Mesothelial cell of epicardium (in vitro differentiated cells): Measurements from ENCODE around the gene PAK5. TPM values are rescaled to one million over a fixed set of nuclear protein-coding genes. Genes with fewer than 3 reads are reported as not detected.

ENCODE experiments used
- DNase-seq, 2 experiments: peaks; one replicate each; pipeline ENCODE4 v3.0.0; 2021; ENCODE audit warnings: low spot score in 2 of 2; ENCODE audit not compliant: unreplicated experiment in 2 of 2
- H3K27ac Mint-ChIP-seq: 2 replicates; pipeline ENCODE4 v1.8.0; 2021; ENCODE audit warnings: mixed read lengths
- H3K27me3 Mint-ChIP-seq: 2 replicates; pipeline ENCODE4 v1.8.0; 2021; ENCODE audit warnings: low read depth, mixed read lengths
- H3K36me3 Mint-ChIP-seq: 2 replicates; pipeline ENCODE4 v1.8.0; 2021; ENCODE audit warnings: mixed read lengths
- H3K4me1 Mint-ChIP-seq: 2 replicates; pipeline ENCODE4 v1.8.0; 2021; ENCODE audit warnings: mixed read lengths
- H3K4me3 Mint-ChIP-seq: 2 replicates; pipeline ENCODE4 v1.8.0; 2021; ENCODE audit warnings: mild to moderate bottlenecking, moderate library complexity, mixed read lengths
- H3K9me3 Mint-ChIP-seq: 2 replicates; pipeline ENCODE4 v1.8.0; 2021; ENCODE audit warnings: mixed read lengths
- CTCF ChIP-seq: fragments of 200-600 bp; sonication (generic); IDR thresholded peaks from one replicate; pipeline ENCODE4 v1.5.0; 2021; ENCODE audit warnings: antibody characterized with exemption; ENCODE audit not compliant: unreplicated experiment
- total RNA-seq: library from RNA; stranded (reverse); gene quantifications from 3 replicates; pipeline ENCODE4 v1.2.1, GENCODE V29; 2021

Gene PAK5
- total RNA-seq, 1 donor from 2014 or later, result 0.54 TPM

GRCh38 chr20:9507544-9508239 lies 331.2 kb downstream of the PAK5 start:
- Mint-ChIP-seq H3K36me3 (no peaks in the 10 kb centered on the region), H3K9me3 (no peaks in the 10 kb centered on the region), H3K27me3 (peaks cover 81% of the 10 kb centered on the region), H3K4me1 (peaks cover 3% of the 10 kb centered on the region), H3K4me3 (no peak overlapping the region), H3K27ac (no peak overlapping the region)
- TF ChIP-seq CTCF, result no peak
- DNase-seq, result no peak

DNA sequence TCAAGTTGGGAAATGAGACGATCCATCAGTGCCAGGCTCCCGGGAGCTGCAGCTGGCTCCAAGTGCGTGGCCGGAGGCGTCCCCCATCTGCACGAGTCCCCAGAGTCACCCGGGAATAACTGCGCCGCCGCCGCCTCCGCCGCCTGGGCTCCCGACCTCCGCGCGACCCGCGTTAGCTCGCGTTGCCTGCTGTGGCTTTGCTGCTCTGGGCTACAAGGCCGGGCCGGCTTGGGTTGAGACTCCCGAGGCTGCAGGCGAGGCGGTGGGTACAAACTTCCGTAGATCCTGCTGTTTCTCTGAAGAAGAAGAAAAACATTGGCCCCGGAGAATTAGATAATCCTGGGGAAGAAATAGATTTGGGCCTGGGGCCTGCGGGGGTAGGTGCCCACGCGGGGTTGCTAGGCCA lies 331.9 kb downstream of the PAK5 start:
- Mint-ChIP-seq H3K27me3 (peaks cover 74% of the 10 kb centered on the region), H3K4me3 (no peak overlapping the region)
- no peak for DNase-seq

GRCh38 chr20:9506280-9506821 lies 332.5 kb downstream of the PAK5 start:
- Mint-ChIP-seq H3K4me1 (peaks cover 3% of the 10 kb centered on the region), H3K27me3 (peaks cover 68% of the 10 kb centered on the region), H3K36me3 (no peaks in the 10 kb centered on the region), H3K9me3 (no peaks in the 10 kb centered on the region), H3K27ac (no peak overlapping the region), H3K4me3 (no peak overlapping the region)
- no peak for DNase-seq
- no peak for TF ChIP-seq CTCF

More for the DNA sequence above, 331.9 kb downstream of the PAK5 start:
- Mint-ChIP-seq H3K36me3 (no peaks in the 10 kb centered on the region), H3K27ac (no peak overlapping the region), H3K4me1 (peaks cover 3% of the 10 kb centered on the region), H3K9me3 (no peaks in the 10 kb centered on the region)
- TF ChIP-seq CTCF, result no peak

DNA sequence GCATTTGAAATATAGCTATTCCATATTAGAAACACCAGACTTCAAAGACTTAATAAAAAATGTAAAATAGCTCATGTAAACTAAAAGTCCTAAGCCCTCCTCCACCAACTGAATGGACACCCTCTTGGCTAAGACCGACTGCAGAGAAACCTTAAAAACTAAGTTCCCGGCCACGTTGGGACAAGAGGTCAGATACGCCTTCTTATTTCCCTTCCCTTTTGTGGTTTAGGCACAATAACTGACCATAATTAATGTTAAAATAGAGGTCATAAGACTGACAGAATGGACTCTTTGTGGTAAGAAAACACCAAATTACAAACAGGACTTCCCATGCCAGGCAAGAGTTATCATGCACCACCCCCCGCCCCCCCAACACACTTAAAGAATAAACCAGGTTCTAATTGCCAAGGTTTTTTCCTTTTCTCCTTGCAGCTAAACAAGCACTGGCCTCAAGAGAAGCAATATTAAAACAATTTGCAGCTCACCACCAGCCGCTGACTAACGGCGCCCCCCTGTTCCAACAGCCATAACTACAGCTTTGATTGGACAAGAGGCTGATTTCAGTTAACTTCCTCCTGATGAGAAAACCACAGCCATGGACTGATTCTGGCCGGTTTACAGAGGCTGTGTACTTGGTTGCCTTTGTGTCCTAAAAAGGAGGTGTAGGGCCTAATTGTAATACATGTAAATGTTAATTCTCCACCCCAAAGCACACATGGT lies 335.2 kb downstream of the PAK5 start:
- Mint-ChIP-seq H3K36me3 (no peaks in the 10 kb centered on the region), H3K27me3 (peaks cover 42% of the 10 kb centered on the region), H3K27ac (no peak overlapping the region), H3K9me3 (no peaks in the 10 kb centered on the region), H3K4me1 (peaks cover 3% of the 10 kb centered on the region), H3K4me3 (no peak overlapping the region)
- DNase-seq, result no peak
- no peak for TF ChIP-seq CTCF

GRCh38 chr20:9501473-9501872 lies 337.4 kb downstream of the PAK5 start:
- DNase-seq, result no peak
- Mint-ChIP-seq H3K27ac (no peak overlapping the region), H3K9me3 (no peaks in the 10 kb centered on the region), H3K36me3 (no peaks in the 10 kb centered on the region), H3K4me1 (no peaks in the 10 kb centered on the region), H3K27me3 (peaks cover 23% of the 10 kb centered on the region), H3K4me3 (no peak overlapping the region)
- no peak for TF ChIP-seq CTCF
